A549 (cell line): ENCODE data around the gene NRG3. TPM values are rescaled to one million over a fixed set of nuclear protein-coding genes. Genes with fewer than 3 reads are reported as not detected.

Experiments
- ATAC-seq, 2 experiments: fragments of 200-7000 bp in 1 of 2; fragments of >200 bp in 1 of 2; cut with Nextera tagmentation in 1 of 2; cut with Tn5 transposase in 1 of 2; 3 replicates each; pipeline versions ENCODE4 v1.8.0 to v1.9.1; 2018 to 2020; ENCODE audit warnings: mild to moderate bottlenecking in 1 of 2, moderate library complexity in 1 of 2
- CTCF ChIA-PET: fragments of 300-600 bp; sonication (Branson Sonifier 250); formaldehyde crosslinking; extraction: SDS; loops from one replicate; lab custom pipeline; 2021; ENCODE audit warnings: antibody characterized with exemption, inconsistent platforms; lab: Yijun Ruan, JAX
- POLR2A ChIA-PET: fragments of 350-600 bp; formaldehyde crosslinking; extraction: SDS; loops from one replicate; lab custom pipeline; 2021; ENCODE audit warnings: antibody characterized with exemption, inconsistent platforms; lab: Yijun Ruan, JAX
- DNase-seq, 2 experiments: peaks; one replicate each; pipeline versions ENCODE4 v3.0.0 to v3.0.0-alpha.2; 2011 to 2016; ENCODE audit warnings: low read depth in 1 of 2, low spot score in 1 of 2
- FAIRE-seq: peaks from 2 replicates; lab custom pipeline; 2011; peaks lifted over from hg19 to GRCh38; lab: Jason Lieb, UNC
- H3K27ac ChIP-seq, 2 experiments: fragments of >200 bp; sonication (Bioruptor Twin); formaldehyde crosslinking; 3 replicates each; pipeline ENCODE4 v1.5.1; 2016 to 2017
- H3K4me1 ChIP-seq: fragments of >200 bp; sonication (Bioruptor Twin); formaldehyde crosslinking; 3 replicates; pipeline ENCODE4 v1.6.1; 2016
- H3K4me2 ChIP-seq: fragments of >200 bp; sonication (Bioruptor Twin); formaldehyde crosslinking; 3 replicates; pipeline ENCODE4 v1.6.1; 2016
- H3K4me3 ChIP-seq: fragments of >200 bp; sonication (Bioruptor Twin); formaldehyde crosslinking; 3 replicates; pipeline ENCODE4 v1.5.1; 2016
- H3K9me3 ChIP-seq: fragments of >200 bp; sonication (Bioruptor Twin); formaldehyde crosslinking; 3 replicates; pipeline ENCODE4 v1.6.1; 2016
- BHLHE40 ChIP-seq: IDR thresholded peaks from 2 replicates; pipeline ENCODE4 v1.6.1; 2012; ENCODE audit warnings: low read depth, low read length, inconsistent platforms
- EHMT2 ChIP-seq: fragments of 200-600 bp; sonication (generic); IDR thresholded peaks from 2 replicates; pipeline ENCODE4 v1.6.1; 2016; ENCODE audit warnings: antibody characterized with exemption, low read depth, mild to moderate bottlenecking, moderate library complexity
- HEYL ChIP-seq: fragments of 250-450 bp; sonication (Bioruptor Pico); IDR thresholded peaks from 2 replicates; pipeline ENCODE4 v1.8.0; 2021; ENCODE audit warnings: mild to moderate bottlenecking, moderate library complexity
- HOXB13 ChIP-seq: fragments of 250-450 bp; sonication (Bioruptor Pico); IDR thresholded peaks from 2 replicates; pipeline ENCODE4 v1.5.0; 2020; ENCODE audit warnings: low read depth, mild to moderate bottlenecking, moderate library complexity
- JUNB ChIP-seq: fragments of >200 bp; sonication (Bioruptor Twin); formaldehyde crosslinking; IDR thresholded peaks from 2 replicates; pipeline ENCODE4 v1.6.1; 2016
- MAZ ChIP-seq: fragments of 150-350 bp; IDR thresholded peaks from 2 replicates; pipeline ENCODE4 v1.6.1; 2014; ENCODE audit warnings: antibody characterized with exemption, low read depth, low read length, borderline replicate concordance
- MYC ChIP-seq: IDR thresholded peaks from 2 replicates; pipeline ENCODE4 v1.6.1; 2012; ENCODE audit warnings: mild to moderate bottlenecking, inconsistent platforms, low read length, improper control_type of control experiment, borderline replicate concordance
- NR3C1 ChIP-seq: fragments of >200 bp; sonication (Bioruptor Twin); formaldehyde crosslinking; IDR thresholded peaks from 3 replicates; pipeline ENCODE4 v1.6.1; 2017
- RAD21 ChIP-seq, 2 experiments: fragments of >200 bp in 1 of 2; sonication (Bioruptor Twin) in 1 of 2; formaldehyde crosslinking in 1 of 2; IDR thresholded peaks in 1 of 2; conservative IDR thresholded peaks in 1 of 2; 2 replicates in 1 of 2; 3 replicates in 1 of 2; pipeline ENCODE4 v1.6.1; 2012 to 2018; ENCODE audit warnings: inconsistent platforms in 1 of 2
- RFX5 ChIP-seq: fragments of 450-650 bp; IDR thresholded peaks from 2 replicates; pipeline ENCODE4 v1.7.1; 2014; ENCODE audit warnings: antibody characterized with exemption, mild to moderate bottlenecking, moderate library complexity
- SMC3 ChIP-seq: fragments of >200 bp; sonication (Bioruptor Twin); formaldehyde crosslinking; IDR thresholded peaks from 3 replicates; pipeline ENCODE4 v1.6.1; 2018; ENCODE audit warnings: inconsistent platforms
- SREBF2 ChIP-seq: fragments of 450-650 bp; IDR thresholded peaks from 2 replicates; pipeline ENCODE4 v1.6.1; 2014; ENCODE audit warnings: mild to moderate bottlenecking, moderate library complexity
- TFCP2L1 ChIP-seq: fragments of 250-450 bp; sonication (Bioruptor Pico); IDR thresholded peaks from 2 replicates; pipeline ENCODE4 v1.5.0; 2021; ENCODE audit warnings: mild to moderate bottlenecking
- TP53 ChIP-seq: fragments of 250-450 bp; sonication (Bioruptor Pico); IDR thresholded peaks from 2 replicates; pipeline ENCODE4 v1.5.0; 2021; ENCODE audit warnings: mild to moderate bottlenecking, moderate library complexity
- WGBS: methylation state at CpG from one replicate; pipeline ENCODE4 v1.1.6; 2017; ENCODE audit errors: missing lambda C conversion rate; 5-methylcytosine and 5-hydroxymethylcytosine counted together
- polyA plus RNA-seq, 4 experiments: library from polyadenylated mRNA; depleted of rRNA in 3 of 4; stranded (reverse); fragments of >200 nt; fragmentation: RNase III in 1 of 4; extraction: RNeasy Plus Mini Kit Qiagen cat#74134 plus additional on column Dnase treatment in 1 of 4; gene quantifications; 2 replicates in 3 of 4; 3 replicates in 1 of 4; pipeline ENCODE4 v1.2.3, GENCODE V29; 2011 to 2017
- TF ChIP-seq, protein P1 (sequence below): fragments of >200 bp; sonication (Bioruptor Twin); formaldehyde crosslinking; IDR thresholded peaks from 2 replicates; pipeline ENCODE4 v1.6.1; 2016
- TF ChIP-seq, protein P2 (sequence below): IDR thresholded peaks from 2 replicates; pipeline ENCODE4 v1.6.1; 2012
- TF ChIP-seq, protein P3 (sequence below): fragments of 250-450 bp; sonication (Bioruptor Pico); IDR thresholded peaks from 2 replicates; pipeline ENCODE4 v1.5.0; 2021; ENCODE audit warnings: mild to moderate bottlenecking, moderate library complexity, borderline replicate concordance
- TF ChIP-seq, protein P4 (sequence below): fragments of 200-600 bp; sonication (generic); IDR thresholded peaks from 2 replicates; pipeline ENCODE4 v1.6.1; 2016; ENCODE audit warnings: antibody characterized with exemption, mild to moderate bottlenecking, moderate library complexity
- TF ChIP-seq, protein P5 (sequence below): fragments of 250-450 bp; sonication (Bioruptor Pico); IDR thresholded peaks from 2 replicates; pipeline ENCODE4 v1.5.0; 2020; ENCODE audit warnings: low read depth, mild to moderate bottlenecking, moderate library complexity

The NRG3 gene
- polyA plus RNA-seq, 2 of the 4 experiments (the other 2 are of a cell fraction), result not detected

DNA sequence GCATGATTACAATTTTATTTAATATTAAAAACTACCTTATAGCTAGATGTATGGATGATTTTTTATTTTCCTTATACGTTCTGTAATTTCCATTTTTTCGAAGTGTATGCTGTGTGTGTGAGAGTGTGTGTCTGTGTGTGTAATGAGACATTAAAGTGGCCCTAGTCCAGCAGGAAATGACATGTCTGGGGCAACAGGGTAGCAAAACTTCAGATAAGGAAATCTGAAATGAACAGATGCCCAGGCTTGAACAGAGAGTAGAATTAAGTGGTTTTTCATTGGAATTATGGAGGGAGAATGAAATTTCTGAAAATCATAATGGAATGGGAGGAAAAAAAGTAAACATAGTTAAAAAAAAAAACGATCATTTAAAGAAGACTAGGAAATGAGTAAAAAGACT lies 200.6 kb downstream of the NRG3 start (continued):
- TF ChIP-seq, protein P1, sequence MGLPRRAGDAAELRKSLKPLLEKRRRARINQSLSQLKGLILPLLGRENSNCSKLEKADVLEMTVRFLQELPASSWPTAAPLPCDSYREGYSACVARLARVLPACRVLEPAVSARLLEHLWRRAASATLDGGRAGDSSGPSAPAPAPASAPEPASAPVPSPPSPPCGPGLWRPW, result no peak
- no peak for TF ChIP-seq JUNB
- no peak for TF ChIP-seq MYC
- TF ChIP-seq, protein P2, sequence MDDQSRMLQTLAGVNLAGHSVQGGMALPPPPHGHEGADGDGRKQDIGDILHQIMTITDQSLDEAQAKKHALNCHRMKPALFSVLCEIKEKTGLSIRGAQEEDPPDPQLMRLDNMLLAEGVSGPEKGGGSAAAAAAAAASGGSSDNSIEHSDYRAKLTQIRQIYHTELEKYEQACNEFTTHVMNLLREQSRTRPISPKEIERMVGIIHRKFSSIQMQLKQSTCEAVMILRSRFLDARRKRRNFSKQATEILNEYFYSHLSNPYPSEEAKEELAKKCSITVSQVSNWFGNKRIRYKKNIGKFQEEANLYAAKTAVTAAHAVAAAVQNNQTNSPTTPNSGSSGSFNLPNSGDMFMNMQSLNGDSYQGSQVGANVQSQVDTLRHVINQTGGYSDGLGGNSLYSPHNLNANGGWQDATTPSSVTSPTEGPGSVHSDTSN, result no peak
- no peak for TF ChIP-seq MAZ

DNA sequence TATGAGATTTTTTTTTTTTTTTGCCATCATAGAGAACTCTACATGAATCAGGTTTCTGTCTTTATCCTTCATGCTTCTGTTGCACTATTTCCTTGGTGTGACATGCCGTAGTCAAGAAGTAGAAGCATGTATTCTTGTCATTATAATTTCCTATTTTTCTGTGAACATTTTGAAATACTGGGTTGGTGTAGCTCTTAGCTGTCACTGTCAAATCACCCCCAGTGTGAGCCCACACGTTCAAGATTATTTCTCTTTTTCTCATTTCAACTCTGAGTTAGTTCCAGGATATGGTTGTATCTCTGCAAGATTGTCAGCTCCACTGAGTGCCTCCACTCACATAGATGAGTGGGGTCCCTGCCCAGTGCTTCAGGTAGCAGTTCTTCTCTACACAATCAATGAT lies 209.5 kb downstream of the NRG3 start:
- ATAC-seq, result no peak
- ChIA-PET POLR2A (no interaction called here), CTCF (no interaction called here)
- WGBS, result 3% methylated on average over 2 of the region's 2 CpGs
- no peak overlapping the region for H3K4me2 ChIP-seq
- no peak for TF ChIP-seq SREBF2
- H3K9me3 ChIP-seq, result no peaks in the 10 kb centered on the region; the same call in 2 of the 3 replicates
- no peak overlapping the region for H3K4me3 ChIP-seq
- H3K4me1 ChIP-seq, result no peaks in the 10 kb centered on the region
- H3K27ac ChIP-seq, result no peak overlapping the region
- DNase-seq, result no peak
- no peak for FAIRE-seq

DNA sequence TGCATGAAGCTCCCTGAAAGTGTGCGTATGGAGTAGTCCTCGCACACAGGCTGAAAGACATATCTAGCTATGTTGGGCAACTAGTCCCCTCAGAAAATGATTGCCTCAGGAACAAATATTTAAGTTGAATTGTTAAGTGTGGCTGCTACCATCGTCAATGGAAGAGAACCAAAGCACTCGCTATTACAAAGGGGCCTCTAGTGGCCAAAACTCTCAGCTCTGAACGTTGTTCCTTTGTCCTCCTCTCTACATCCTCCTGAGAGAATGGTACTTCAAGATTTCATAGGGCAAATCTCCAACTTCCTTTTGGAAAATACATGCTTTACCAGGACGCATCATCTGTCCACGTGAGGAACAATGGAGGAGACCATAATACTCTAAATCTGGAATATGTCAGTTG lies 209.9 kb downstream of the NRG3 start:
- WGBS, result 15% methylated on average over 7 of the region's 7 CpGs
- FAIRE-seq (no peak), ATAC-seq (no peak)
- H3K9me3 ChIP-seq, result no peaks in the 10 kb centered on the region; the same call in 2 of the 3 replicates
- POLR2A ChIA-PET, result no interaction called here
- TF ChIP-seq, protein P3, sequence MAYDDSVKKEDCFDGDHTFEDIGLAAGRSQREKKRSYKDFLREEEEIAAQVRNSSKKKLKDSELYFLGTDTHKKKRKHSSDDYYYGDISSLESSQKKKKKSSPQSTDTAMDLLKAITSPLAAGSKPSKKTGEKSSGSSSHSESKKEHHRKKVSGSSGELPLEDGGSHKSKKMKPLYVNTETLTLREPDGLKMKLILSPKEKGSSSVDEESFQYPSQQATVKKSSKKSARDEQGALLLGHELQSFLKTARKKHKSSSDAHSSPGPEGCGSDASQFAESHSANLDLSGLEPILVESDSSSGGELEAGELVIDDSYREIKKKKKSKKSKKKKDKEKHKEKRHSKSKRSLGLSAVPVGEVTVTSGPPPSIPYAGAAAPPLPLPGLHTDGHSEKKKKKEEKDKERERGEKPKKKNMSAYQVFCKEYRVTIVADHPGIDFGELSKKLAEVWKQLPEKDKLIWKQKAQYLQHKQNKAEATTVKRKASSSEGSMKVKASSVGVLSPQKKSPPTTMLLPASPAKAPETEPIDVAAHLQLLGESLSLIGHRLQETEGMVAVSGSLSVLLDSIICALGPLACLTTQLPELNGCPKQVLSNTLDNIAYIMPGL (CRISPR knock-in tag), result no peak
- no peak for TF ChIP-seq TP53 (CRISPR knock-in tag)
- TF ChIP-seq, all 56 proteins: peak for 0
- CTCF ChIA-PET, result no interaction called here
- Histone ChIP-seq H3K4me3 (no peak overlapping the region), H3K4me2 (no peak overlapping the region), H3K27ac (no peak overlapping the region), H3K4me1 (no peaks in the 10 kb centered on the region)
- DNase-seq, result no peak

DNA sequence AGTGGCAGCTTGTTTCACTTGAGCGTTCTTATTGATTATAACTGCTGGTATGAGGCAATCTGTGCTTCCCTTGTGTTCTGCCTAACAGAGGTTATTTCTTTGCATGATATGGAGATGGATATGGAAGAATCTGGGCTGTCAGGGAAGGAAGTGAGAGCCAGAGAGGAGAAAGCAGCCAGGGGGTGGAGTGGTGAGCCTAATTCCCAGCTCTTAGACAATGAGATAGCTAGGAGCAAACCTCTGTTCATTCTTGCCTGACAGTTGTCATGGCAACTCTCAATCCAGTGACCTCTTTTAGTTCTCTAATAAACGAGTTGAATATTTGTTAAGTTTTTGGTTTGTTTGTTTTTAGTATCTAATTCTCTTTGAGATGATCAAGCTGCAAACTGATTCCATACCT lies 214.3 kb downstream of the NRG3 start:
- no peaks in the 10 kb centered on the region for H3K4me1 ChIP-seq
- ChIA-PET POLR2A (no interaction called here), CTCF (no interaction called here)
- no peak for TF ChIP-seq HEYL (CRISPR knock-in tag)
- ATAC-seq (no peak), DNase-seq (no peak), FAIRE-seq (no peak)
- H3K4me2 ChIP-seq, result no peak overlapping the region
- no peaks in the 10 kb centered on the region; the same call in 2 of the 3 replicates for H3K9me3 ChIP-seq
- no peak overlapping the region for H3K4me3 ChIP-seq
- 0% methylated on average over 2 of the region's 2 CpGs for WGBS
- no peak overlapping the region for H3K27ac ChIP-seq

DNA sequence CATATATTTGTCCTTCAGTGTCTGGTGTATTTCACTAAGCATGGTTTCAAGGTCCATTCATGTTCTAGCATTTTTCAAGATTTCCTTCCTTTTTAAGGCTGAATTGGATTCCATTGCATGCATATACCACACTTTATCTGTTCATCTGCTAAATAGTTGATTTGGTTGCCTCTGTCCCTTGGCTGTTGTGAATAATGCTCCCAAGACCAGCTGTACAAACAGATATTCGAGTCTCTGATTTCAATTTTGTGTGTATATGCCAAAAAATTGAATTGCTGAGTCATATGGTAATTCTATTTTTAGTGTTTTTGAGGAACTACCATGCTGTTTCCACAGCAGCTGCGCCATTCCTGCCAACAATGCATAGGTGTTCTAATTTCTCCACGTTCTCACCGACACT lies 216.4 kb downstream of the NRG3 start:
- ChIA-PET CTCF (no interaction called here), POLR2A (no interaction called here)
- no peak overlapping the region for H3K4me2 ChIP-seq
- no peak overlapping the region for H3K27ac ChIP-seq
- no peak overlapping the region for H3K4me3 ChIP-seq
- H3K4me1 ChIP-seq, result no peaks in the 10 kb centered on the region
- DNase-seq, result no peak
- FAIRE-seq, result no peak
- H3K9me3 ChIP-seq, result no peaks in the 10 kb centered on the region; the same call in 2 of the 3 replicates
- no peak for ATAC-seq
- 7% methylated on average over 4 of the region's 4 CpGs for WGBS
- TF ChIP-seq TP53 (CRISPR knock-in tag), result no peak
- TF ChIP-seq NR3C1, result no peak
- TF ChIP-seq HOXB13 (CRISPR knock-in tag), result no peak
- TF ChIP-seq, protein P2, result no peak
- TF ChIP-seq, protein P4, sequence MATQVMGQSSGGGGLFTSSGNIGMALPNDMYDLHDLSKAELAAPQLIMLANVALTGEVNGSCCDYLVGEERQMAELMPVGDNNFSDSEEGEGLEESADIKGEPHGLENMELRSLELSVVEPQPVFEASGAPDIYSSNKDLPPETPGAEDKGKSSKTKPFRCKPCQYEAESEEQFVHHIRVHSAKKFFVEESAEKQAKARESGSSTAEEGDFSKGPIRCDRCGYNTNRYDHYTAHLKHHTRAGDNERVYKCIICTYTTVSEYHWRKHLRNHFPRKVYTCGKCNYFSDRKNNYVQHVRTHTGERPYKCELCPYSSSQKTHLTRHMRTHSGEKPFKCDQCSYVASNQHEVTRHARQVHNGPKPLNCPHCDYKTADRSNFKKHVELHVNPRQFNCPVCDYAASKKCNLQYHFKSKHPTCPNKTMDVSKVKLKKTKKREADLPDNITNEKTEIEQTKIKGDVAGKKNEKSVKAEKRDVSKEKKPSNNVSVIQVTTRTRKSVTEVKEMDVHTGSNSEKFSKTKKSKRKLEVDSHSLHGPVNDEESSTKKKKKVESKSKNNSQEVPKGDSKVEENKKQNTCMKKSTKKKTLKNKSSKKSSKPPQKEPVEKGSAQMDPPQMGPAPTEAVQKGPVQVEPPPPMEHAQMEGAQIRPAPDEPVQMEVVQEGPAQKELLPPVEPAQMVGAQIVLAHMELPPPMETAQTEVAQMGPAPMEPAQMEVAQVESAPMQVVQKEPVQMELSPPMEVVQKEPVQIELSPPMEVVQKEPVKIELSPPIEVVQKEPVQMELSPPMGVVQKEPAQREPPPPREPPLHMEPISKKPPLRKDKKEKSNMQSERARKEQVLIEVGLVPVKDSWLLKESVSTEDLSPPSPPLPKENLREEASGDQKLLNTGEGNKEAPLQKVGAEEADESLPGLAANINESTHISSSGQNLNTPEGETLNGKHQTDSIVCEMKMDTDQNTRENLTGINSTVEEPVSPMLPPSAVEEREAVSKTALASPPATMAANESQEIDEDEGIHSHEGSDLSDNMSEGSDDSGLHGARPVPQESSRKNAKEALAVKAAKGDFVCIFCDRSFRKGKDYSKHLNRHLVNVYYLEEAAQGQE, result no peak
- no peak for TF ChIP-seq RFX5
- no peak for TF ChIP-seq SMC3
- TF ChIP-seq RAD21 (conservative IDR thresholded peaks at IDR 0.05 in 1 of 2, IDR thresholded peaks at IDR 0.05 in 1 of 2), result no peak
- TF ChIP-seq, protein P5, sequence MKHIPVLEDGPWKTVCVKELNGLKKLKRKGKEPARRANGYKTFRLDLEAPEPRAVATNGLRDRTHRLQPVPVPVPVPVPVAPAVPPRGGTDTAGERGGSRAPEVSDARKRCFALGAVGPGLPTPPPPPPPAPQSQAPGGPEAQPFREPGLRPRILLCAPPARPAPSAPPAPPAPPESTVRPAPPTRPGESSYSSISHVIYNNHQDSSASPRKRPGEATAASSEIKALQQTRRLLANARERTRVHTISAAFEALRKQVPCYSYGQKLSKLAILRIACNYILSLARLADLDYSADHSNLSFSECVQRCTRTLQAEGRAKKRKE (CRISPR knock-in tag), result no peak
- TF ChIP-seq BHLHE40, result no peak
- no peak for TF ChIP-seq TFCP2L1
- no peak for TF ChIP-seq HEYL (CRISPR knock-in tag)
- TF ChIP-seq EHMT2, result no peak
